T-helper 2 cell treated with Interferon-gamma antibody and Interleukin-4, amounts not matched to agents 100 ng/mL and 5 ng/mL, for 36 hours (primary cell): Measurements from ENCODE around the gene OSGIN1. TPM values are rescaled to one million over a fixed set of nuclear protein-coding genes. Genes with fewer than 3 reads are reported as not detected.
"Not testable (repeated sequence)": the region's sequence is repeated elsewhere in the genome, so short reads cannot be mapped to it uniquely, and the experiment has no call there.

Experiments
- intact Hi-C: fragments of 100-400 bp; cut with micrococcal nuclease; formaldehyde crosslinking; loops from one replicate; pipeline ENCODE4 v1.15.1; 2023
- total RNA-seq: library from RNA; stranded (reverse); gene quantifications from 2 replicates; pipeline ENCODE4 v1.2.3, GENCODE V29; 2022

Gene OSGIN1
- total RNA-seq, 1 donor from 2014 or later, result 0.89 TPM

GRCh38 chr16:83941546-83941945, 11.5 kb upstream of the OSGIN1 start:
- intact Hi-C loops, result not testable (repeated sequence)

DNA sequence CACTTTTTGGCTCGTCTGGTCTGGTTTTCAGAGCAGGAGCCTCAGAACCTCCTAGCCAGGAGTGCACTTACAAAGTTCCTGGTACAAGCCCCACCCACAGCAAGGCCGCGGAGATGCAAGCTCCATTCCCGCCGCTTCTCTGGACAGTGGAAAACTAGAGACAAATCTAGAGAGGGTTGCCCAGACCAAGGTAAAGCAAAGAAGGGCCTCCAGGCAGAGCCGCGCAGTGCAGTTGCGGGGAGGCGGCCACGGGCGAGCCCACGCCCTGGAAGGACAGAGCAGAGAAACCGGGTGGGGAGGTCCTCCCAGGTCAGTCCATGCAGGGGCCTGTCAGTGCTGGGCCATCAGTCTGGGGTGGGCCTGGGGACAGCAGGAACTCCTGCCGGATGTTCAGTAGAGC, 11.0 kb upstream of the OSGIN1 start:
- intact Hi-C loops, result no loop called here

GRCh38 chr16:83942815-83943515, 10.1 kb upstream of the OSGIN1 start:
- intact Hi-C loops, result no loop called here

DNA sequence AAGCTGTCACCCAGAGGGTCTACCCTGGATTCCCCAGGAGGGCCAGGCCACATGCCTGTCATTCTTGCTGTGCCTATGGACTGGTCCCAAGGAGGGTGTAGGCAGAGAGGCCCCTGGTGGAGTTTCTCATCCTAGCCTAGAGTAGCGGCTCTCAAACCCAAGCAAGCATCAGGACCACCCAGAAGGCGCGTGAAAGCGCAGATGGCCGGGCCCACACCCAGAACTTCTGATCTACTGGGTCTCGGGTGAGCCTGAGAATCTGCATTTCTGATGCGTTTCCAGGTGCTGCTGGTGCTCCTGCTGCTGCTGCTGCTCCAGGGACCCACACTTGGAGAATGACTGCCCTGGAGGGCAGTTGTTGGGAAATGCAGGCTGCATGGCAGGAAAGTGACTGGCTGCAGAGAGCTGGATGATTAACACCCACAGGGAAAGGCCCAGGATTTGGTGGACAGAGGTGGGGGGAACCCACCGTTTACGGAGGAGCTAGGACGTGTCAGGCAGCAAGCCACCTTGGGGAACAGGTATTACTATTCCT, 9.5 kb upstream of the OSGIN1 start:
- intact Hi-C loops, result no loop called here

GRCh38 chr16:83945587-83945986, 7.5 kb upstream of the OSGIN1 start:
- intact Hi-C loops, result no loop called here

DNA sequence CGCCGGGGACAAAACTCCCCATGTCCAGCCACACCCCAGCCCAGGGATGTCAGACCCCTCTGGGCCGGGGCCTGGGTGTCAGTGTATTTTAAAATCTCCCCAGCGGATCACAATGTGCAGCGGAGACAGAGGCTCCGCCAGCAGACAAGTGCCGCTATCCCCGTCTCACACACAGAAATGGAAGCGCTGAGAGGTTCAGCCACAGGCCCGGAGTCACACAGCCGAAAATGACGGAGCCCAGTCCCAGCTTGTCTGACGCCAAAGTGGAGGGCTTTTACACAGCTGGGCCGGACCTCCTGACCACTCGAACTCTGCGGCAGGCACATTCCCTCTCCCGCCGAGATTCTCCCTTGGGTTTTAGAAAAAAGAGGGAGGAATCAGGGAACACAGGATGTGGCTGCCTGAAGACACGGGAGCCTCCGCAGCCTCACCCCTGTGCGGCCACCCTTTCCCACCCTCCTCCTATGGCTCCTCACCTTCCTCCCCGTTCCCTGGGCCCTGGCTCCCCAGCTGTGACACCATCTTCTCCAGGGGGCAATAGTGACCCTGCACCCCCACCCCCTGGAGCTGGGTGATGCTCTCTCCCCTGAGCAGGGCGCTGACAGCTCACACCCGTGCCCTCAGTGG, 6.8 kb upstream of the OSGIN1 start:
- intact Hi-C loops, result no loop called here

DNA sequence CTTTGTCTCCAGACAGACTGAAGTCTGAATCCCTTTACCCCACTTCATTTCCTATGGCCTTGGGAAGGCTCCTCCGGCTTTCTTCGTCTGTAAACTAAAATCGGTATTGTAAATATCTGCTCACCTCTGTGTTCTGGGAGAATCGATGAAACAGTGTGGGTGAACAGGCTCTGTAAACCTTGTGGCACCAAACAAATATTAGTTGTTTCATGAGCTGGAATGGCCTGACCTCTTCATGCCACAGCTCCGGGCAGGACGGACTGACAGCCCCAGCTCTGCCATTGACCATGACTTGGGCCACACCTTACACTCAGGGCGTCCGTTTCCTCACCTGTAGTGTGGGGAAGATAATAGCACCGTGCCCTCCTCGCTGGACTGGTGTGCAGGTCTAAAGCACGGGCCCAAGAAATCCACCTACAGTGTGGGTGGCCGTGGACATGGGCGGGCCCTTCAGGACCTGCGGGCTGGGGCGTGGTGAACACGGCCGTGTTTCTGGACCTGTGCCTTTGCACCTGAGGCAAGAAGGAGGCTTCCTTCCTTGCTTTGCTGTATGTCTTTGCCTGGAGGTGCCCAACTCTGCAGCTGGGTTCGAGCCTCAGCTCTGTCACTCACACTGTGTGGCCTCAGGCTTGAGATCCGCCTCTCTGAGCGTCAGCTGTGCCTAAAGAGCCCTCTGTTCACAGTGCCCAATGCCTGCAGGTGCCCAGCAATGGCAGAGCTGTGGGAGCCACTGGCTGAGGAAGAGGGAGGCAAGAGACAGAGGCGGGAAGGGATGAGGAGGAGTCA, 6.1 kb upstream of the OSGIN1 start:
- intact Hi-C loops, result no loop called here

DNA sequence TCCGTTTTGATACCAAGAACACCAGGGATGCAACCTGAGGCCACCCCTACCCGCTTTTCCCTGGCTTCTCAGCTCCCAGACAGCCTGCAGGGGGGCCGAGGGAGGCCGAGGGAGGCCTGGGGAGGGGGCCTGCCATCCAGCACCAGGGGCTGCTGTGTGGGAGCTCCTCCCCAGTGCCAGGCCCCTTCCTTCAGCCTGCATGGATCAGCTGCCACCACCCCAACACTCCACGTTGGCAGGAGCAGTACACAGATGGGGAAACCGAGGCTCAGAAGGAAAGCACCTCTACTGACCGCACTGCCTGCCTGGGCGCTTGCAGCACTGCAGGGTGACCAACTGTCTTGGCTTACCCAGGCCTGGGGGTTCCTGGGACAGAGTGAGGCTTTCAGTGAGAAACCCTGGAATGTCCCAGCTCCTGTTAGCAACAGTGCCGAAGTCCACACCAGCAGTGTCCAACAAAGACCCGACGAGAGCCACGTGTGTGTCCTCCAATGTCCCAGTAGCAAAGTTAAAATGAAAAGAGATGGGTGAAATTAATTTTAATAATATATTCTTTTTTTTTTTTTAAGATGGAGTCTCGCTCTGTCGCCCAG, 5.3 kb upstream of the OSGIN1 start:
- intact Hi-C loops, result no loop called here

- intact Hi-C loops, result no loop called here
These were observed 3.9 kb upstream of the OSGIN1 start for GRCh38 chr16:83948914-83949723.

DNA sequence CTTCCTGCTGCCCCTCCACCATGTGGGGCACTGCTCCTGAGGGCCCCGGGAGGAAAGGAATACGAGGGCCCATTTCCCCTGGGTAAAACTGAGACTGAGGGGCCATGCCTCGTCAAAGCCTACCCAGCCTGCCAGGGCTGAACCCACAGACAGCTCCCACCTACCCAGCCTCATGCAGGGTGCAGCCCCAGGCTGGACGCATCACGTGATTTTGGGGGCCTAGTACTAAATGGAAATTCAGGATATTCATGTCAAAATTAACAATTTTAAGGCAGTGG, 3.4 kb upstream of the OSGIN1 start:
- intact Hi-C loops, result no loop called here

DNA sequence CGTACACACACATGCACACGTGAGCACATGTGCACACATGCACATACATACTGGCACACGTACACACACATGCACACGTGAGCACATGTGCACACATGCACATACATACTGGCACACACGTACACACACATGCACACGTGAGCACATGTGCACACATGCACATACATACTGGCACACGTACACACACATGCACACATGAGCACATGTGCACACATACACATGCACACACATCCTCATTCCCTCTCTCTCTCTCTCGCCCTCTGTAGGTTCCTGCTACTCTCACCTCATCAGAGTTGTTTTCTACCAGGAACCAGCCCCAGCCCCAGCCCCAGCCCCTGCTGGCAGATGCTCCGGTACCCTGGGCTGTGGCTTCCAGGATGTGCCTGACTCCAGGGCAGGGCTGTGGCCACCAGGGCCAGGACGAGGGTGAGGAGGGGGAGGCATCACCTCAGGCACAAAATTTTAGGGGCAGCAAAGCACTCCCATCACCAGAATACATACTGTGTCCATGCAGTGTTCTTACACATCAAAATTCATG, 2.1 kb upstream of the OSGIN1 start:
- intact Hi-C loops, result not testable (repeated sequence)

DNA sequence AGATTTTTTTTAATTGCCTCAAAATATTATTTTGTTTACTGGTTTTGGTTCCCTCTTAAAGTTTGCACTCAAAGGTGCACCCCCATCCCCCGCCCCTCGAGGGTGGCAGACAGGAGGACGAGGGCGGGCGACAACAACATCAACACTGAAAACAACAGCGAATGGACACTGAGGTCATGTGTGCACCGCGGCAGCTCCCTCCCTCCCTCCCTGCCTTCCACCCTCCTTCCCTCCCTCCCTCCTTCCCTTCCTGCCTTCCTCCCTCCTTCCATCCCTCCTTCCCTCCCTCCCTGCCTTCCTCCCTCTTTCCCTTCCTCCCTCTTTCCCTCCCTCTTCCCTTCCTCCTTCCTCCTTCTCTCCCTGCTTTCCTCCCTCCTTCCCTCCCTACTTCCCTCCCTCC, 1.5 kb upstream of the OSGIN1 start:
- intact Hi-C loops, result no loop called here

- intact Hi-C loops, result no loop called here
These were observed 477 bp upstream of the OSGIN1 start for GRCh38 chr16:83952587-83952939.

- intact Hi-C loops, result loop anchor here (1.0 kb wide), 2 partner anchors 55 to 128 kb away; partner anchors contain the start of gene MLYCD
These were observed 946 bp downstream of the OSGIN1 start for GRCh38 chr16:83953796-83954576.

GRCh38 chr16:83954577-83955016, 1.6 kb downstream of the OSGIN1 start:
- intact Hi-C loops, result loop anchor here (5.0 kb wide), 1 partner anchor 233 kb away; the partner anchor contains the start of gene TAF1C

- intact Hi-C loops, result loop anchor here (1.0 to 5.0 kb wide), 2 partner anchors 110 to 232 kb away; partner anchors contain the start of gene TAF1C
These were observed 2.4 kb downstream of the OSGIN1 start for GRCh38 chr16:83955218-83956130.

GRCh38 chr16:83956336-83957289, 3.6 kb downstream of the OSGIN1 start:
- intact Hi-C loops, result loop anchor here (1.0 to 5.0 kb wide), 2 partner anchors 109 to 231 kb away; partner anchors contain the start of gene TAF1C
